ENCODE measurements around the gene SETDB1. TPM values are rescaled to one million over a fixed set of nuclear protein-coding genes. Genes with fewer than 3 reads are reported as not detected.

SETDB1 gene
- total and polyA plus RNA-seq, 2 of the 8 experiments (the other 6 are each of a cell fraction or from before 2014, with no cell fraction given): 27.5 to 48.8 TPM

GRCh38 chr1:150987924-150988323 lies 61.8 kb downstream of the SETDB1 start (continued):
- TF ChIP-seq EP300 (IDR thresholded peaks at IDR 0.05; ENCODE audit: borderline replicate concordance in 1 of 2, low read depth in 2 of 2, low read length in 2 of 2) (no peak), SIN3A (conservative IDR thresholded peaks at IDR 0.05 in 1 of 2, IDR thresholded peaks at IDR 0.05 in 1 of 2; ENCODE audit: low read depth in 1 of 2, low read length in 2 of 2) (no peak), HDAC6 (IDR thresholded peaks at IDR 0.05; ENCODE audit: low read depth, low read length) (no peak), SP2 (IDR thresholded peaks at IDR 0.05; ENCODE audit: low read length) (no peak), BCL11A (IDR thresholded peaks at IDR 0.05; ENCODE audit: low read depth in 2 of 2, low read length in 2 of 2) (no peak), KDM5A (IDR thresholded peaks at IDR 0.05; ENCODE audit: low read length) (no peak), TBP (IDR thresholded peaks at IDR 0.05; ENCODE audit: low read depth, low read length) (no peak), RAD21 (IDR thresholded peaks at IDR 0.05 in 1 of 2, conservative IDR thresholded peaks at IDR 0.05 in 1 of 2; ENCODE audit: low read depth in 2 of 2, low read length in 2 of 2) (no peak), CTCF (IDR thresholded peaks at IDR 0.05; ENCODE audit: control extremely low read depth in 1 of 3, insufficient read depth in 1 of 3, low read depth in 1 of 3, low read length in 3 of 3) (no peak)

Data from H1 (cell line).